Pancreas (tissue), 10 donors: ENCODE data around the gene DHRS1. TPM values are rescaled to one million over a fixed set of nuclear protein-coding genes. Genes with fewer than 3 reads are reported as not detected.

ENCODE experiments used
- ATAC-seq, 4 donors: fragments of 200-7000 bp; cut with Tn5 transposase; one replicate each; pipeline versions ENCODE4 v1.8.0 to v1.9.1; 2020; ENCODE audit warnings: mild to moderate bottlenecking in 4 of 4, moderate library complexity in 4 of 4
- DNase-seq, 6 donors: peaks; one replicate each; pipeline ENCODE4 v3.0.0-alpha.2; 2020
- FAIRE-seq: peaks from 2 replicates; lab custom pipeline; 2012; peaks lifted over from hg19 to GRCh38; lab: Jason Lieb, UNC
- H3K27ac ChIP-seq, 4 donors: fragments of 200-600 bp; sonication (generic); 1 replicate in 3 of 4; 2 replicates in 1 of 4; pipeline versions ENCODE4 v1.5.0 to v1.8.0; 2020
- H3K27me3 ChIP-seq, 4 donors: fragments of 200-600 bp; one replicate each; pipeline ENCODE4 v1.8.0; 2021
- H3K36me3 ChIP-seq, 3 donors: fragments of 200-600 bp; sonication (generic) in 1 of 3; one replicate each; pipeline versions ENCODE4 v1.5.0 to v1.8.0; 2020 to 2021
- H3K4me1 ChIP-seq, 3 donors: fragments of 200-600 bp; one replicate each; pipeline ENCODE4 v1.8.0; 2021
- H3K4me3 ChIP-seq, 4 donors: fragments of 200-600 bp; sonication (generic) in 2 of 4; one replicate each; pipeline versions ENCODE4 v1.5.0 to v1.8.0; 2020 to 2021
- H3K9me3 ChIP-seq, 4 donors: fragments of 200-600 bp; one replicate each; pipeline ENCODE4 v1.8.0; 2021
- WGBS, 2 donors: extraction: QIAGEN DNeasy Blood & Tissue Kit; methylation state at CpG; one replicate each; pipeline ENCODE4 v1.1.7; 2013; 5-methylcytosine and 5-hydroxymethylcytosine counted together
- intact Hi-C, 3 donors: fragments of 100-400 bp; cut with DNase I; formaldehyde crosslinking; loops; one replicate each; pipeline versions ENCODE4 v1.11.1 to v1.14.2; 2022
- polyA plus RNA-seq, 2 donors: library from polyadenylated mRNA; stranded (reverse); fragments of 200-250 nt; gene quantifications; one replicate each; pipeline ENCODE4 v1.2.3, GENCODE V29; 2013
- total RNA-seq, 6 donors: library from RNA; stranded (reverse); fragmentation: NEBNext Ultra II Directional in 4 of 6; extraction: Animal tissue kit (Norgen Biotek cat#: 25700) in 4 of 6; gene quantifications; one replicate each; pipeline versions ENCODE4 v1.2.1 to v1.2.4, GENCODE V29; 2021 to 2023
- TF ChIP-seq, protein P1 (sequence below), 4 donors: fragments of 200-600 bp; sonication (generic) in 3 of 4; IDR thresholded peaks; one replicate each; pipeline versions ENCODE4 v1.5.0 to v1.8.0; 2021; ENCODE audit warnings: antibody characterized with exemption in 4 of 4
- donor health status: healthy with polysubstance abuse.
- donor health status: DM: no; HTN: no; CAD: no; lungs with moderate emphysema.
- donor health status: DM: no; HTN: no; CAD: no.
- donor health status: control.
- donor health status: control.
- donor health status: Bipolar disorder and iron deficiency.
- donor health status: DM: yes; HTN: yes; CAD: no.
- donor health status: DM: no; HTN: no; CAD: no.
- donor health status: DM: no; HTN: no; CAD: no.
- donor health status: DM: yes; HTN: yes; CAD: no.

Gene DHRS1
- total and polyA plus RNA-seq, 8 donors, result 6.1 to 21.1 (median 13.6) TPM

DNA sequence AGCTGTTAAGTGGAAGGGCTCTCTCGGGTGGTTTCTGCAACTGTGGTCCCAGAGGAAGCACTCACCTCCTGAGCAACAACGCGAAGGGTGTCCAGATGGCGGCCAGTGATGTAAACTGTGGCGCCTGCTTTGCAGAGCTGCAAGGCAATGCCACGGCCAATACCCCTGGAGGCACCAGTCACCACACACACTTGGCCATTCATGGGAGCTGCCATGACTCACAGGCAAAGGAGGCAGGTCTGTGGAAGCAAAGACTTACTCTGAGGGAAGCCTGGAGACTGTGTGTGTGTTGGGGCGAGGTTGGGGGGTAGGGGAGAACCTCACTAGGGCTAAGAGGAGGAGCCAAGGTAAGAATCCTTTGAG lies 707 bp downstream of the DHRS1 start:
- 27% methylated on average over 7 of the region's 7 CpGs for WGBS, 2 donors
- peak in 1 of 6 donors; percentile 41 for DNase-seq

DNA sequence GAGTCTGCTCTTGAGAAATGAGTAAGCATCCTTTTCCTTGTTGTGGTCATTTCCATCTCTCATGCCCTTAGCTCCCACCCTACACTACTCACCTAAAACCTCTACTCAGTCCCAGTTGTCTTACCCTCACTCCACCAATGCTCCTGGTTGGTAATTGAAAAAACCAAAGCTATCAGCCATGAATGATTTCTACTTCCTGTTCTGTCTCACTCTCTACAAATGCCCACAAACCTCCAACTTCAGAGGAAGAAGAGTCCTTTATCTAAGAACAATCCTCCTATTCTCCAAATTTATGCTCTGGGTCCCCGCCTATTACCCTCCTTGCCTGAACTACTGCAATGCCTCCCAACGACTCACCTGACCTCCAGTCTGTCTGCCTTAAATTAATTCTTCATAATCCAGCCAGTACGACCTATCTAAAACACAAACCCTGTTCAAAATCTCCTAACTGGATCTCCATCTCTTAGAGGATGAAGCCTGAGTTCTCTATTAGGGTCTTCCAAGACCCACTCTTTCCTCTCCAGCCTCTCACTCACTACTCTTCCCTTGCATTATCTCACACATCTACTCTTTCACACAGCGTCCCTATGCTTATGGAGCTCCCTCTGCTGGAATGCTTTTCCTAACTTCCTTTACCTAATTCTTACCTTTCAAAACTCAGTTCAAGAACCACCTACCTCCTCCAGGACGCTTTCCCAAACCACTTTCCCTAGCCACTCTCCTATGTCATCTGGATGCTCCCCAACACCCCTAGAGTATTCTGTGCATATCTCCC lies 2.2 kb downstream of the DHRS1 start:
- TF ChIP-seq, protein P1, sequence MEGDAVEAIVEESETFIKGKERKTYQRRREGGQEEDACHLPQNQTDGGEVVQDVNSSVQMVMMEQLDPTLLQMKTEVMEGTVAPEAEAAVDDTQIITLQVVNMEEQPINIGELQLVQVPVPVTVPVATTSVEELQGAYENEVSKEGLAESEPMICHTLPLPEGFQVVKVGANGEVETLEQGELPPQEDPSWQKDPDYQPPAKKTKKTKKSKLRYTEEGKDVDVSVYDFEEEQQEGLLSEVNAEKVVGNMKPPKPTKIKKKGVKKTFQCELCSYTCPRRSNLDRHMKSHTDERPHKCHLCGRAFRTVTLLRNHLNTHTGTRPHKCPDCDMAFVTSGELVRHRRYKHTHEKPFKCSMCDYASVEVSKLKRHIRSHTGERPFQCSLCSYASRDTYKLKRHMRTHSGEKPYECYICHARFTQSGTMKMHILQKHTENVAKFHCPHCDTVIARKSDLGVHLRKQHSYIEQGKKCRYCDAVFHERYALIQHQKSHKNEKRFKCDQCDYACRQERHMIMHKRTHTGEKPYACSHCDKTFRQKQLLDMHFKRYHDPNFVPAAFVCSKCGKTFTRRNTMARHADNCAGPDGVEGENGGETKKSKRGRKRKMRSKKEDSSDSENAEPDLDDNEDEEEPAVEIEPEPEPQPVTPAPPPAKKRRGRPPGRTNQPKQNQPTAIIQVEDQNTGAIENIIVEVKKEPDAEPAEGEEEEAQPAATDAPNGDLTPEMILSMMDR (IDR thresholded peaks at IDR 0.05), result peak in 2 of 4 donors; percentile 15 to 30
- Histone ChIP-seq H3K9me3 (no peaks in the 10 kb centered on the region), H3K27ac (peak overlapping the region in 1 of 4 donors; percentile 4), H3K4me3 (no peak overlapping the region), H3K27me3 (no peaks in the 10 kb centered on the region), H3K4me1 (peaks cover 9 to 29% (median 13%) of the 10 kb centered on the region in 3 donors), H3K36me3 (peaks cover 0 to 24% (median 8%) of the 10 kb centered on the region in 3 donors)
- 25 to 34% methylated on average over 5 of the region's 5 CpGs for WGBS, 2 donors
- no peak for DNase-seq
- intact Hi-C loops, result loop anchor here in 1 of 3 donors (5.0 kb wide), 1 partner anchor 50 kb away; no protein-coding TSS in a partner anchor
- FAIRE-seq, result no peak
- peak in 3 of 4 donors; percentile 22 to 49 (median 42) for ATAC-seq

More for the DNA sequence above, 707 bp downstream of the DHRS1 start:
- FAIRE-seq, result no peak
- intact Hi-C loops, result loop anchor here in 1 of 3 donors (5.0 kb wide), 1 partner anchor 52 kb away; no protein-coding TSS in a partner anchor
- ATAC-seq, result peak; percentile 13 to 42 (median 24)
- no peaks in the 10 kb centered on the region for H3K27me3 ChIP-seq
- TF ChIP-seq, protein P1 (IDR thresholded peaks at IDR 0.05), result no peak
- H3K27ac ChIP-seq, result peak overlapping the region; percentile 68 to 83 (median 78)
- H3K9me3 ChIP-seq, result no peaks in the 10 kb centered on the region
- H3K36me3 ChIP-seq, result peaks cover 0 to 29% (median 19%) of the 10 kb centered on the region in 3 donors
- H3K4me1 ChIP-seq, result peaks cover 9 to 29% (median 13%) of the 10 kb centered on the region in 3 donors
- H3K4me3 ChIP-seq, result peak overlapping the region; percentile 54 to 92 (median 74)

DNA sequence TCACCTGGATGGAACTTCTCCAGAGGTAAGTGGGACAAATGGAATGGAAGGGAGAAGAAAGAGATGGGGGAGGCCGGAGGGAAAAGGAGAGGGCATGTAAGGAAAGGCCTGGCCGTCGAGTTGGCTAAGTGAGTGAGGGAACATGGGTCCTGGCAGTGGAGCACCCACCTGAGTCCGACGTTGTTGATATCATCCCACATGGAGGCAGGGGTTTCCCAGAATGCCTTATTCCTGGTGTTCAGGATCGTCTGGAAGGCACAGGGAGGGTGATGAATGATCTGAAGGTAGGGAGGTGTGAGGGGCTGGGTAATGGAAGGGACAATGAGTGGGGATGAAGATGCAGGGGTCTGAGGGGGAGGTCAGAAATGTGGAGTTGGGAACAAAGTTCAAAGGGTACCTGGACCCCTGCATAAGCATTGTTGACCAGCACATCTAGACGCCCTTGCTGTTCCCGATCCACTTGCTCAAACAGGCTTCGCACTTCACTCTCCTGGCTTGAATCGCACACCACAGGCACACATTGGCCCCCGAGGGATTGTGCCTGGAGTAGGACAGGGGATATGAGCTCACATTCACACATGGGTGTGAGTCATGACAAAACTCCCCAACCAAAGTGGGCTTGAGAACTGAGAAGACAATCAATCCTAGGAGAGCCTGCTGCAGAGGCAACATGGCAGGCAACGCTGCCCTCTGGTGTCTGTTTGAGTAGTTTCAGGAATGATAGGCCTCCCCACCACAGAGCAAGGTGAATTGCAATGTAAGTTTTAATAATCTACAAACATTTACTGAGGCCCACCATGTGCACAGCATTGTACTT lies 3.0 kb downstream of the DHRS1 start:
- FAIRE-seq, result no peak
- WGBS, 2 donors, result 58 to 60% methylated on average over 12 of the region's 12 CpGs

DNA sequence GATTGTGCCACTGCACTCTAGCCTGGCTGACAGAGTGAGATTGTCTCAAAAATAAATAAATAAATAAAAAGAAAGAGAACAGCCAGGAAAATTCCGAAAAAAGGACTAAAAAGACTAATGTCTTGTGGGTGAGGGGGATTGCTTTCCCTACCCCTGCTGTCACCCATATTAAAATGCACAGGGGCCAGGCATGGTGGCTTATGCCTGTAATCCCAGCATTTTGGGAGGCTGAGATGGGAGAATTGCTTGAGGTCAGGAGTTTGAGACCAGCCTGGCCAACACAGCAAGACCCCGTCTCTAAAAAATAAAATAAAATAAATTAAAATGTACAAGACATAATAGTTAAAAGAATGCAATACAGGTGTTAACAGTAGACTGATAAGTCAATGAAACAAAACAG lies 6.1 kb downstream of the DHRS1 start:
- DNase-seq, result no peak
- Histone ChIP-seq H3K4me1 (peaks cover 0 to 18% (median 11%) of the 10 kb centered on the region in 3 donors), H3K27me3 (no peaks in the 10 kb centered on the region), H3K4me3 (no peak overlapping the region), H3K9me3 (no peaks in the 10 kb centered on the region), H3K27ac (no peak overlapping the region), H3K36me3 (peaks cover 0 to 34% (median 8%) of the 10 kb centered on the region in 3 donors)
- intact Hi-C loops, result no loop called here
- TF ChIP-seq, protein P1 (IDR thresholded peaks at IDR 0.05), result no peak
- ATAC-seq, result no peak
- 92 to 97% methylated on average over 2 of the region's 2 CpGs for WGBS, 2 donors
- no peak for FAIRE-seq

More for the DNA sequence above, 3.0 kb downstream of the DHRS1 start:
- Histone ChIP-seq H3K4me1 (peaks cover 9 to 29% (median 13%) of the 10 kb centered on the region in 3 donors), H3K9me3 (no peaks in the 10 kb centered on the region), H3K36me3 (peaks cover 0 to 25% (median 8%) of the 10 kb centered on the region in 3 donors), H3K27ac (peak overlapping the region in 1 of 4 donors; percentile 4), H3K4me3 (no peak overlapping the region), H3K27me3 (no peaks in the 10 kb centered on the region)
- intact Hi-C loops, result loop anchor here in 1 of 3 donors (5.0 kb wide), 1 partner anchor 49 kb away; no protein-coding TSS in a partner anchor
- ATAC-seq (peak; percentile 41 to 68 (median 63)), DNase-seq (peak in 4 of 6 donors; percentile 14 to 69 (median 53))
- TF ChIP-seq, protein P1 (IDR thresholded peaks at IDR 0.05), result peak; percentile 40 to 64 (median 59)
